HepG2 (cell line): Measurements from ENCODE around the gene LRPAP1. TPM values are rescaled to one million over a fixed set of nuclear protein-coding genes. Genes with fewer than 3 reads are reported as not detected.

Experiments
- ATAC-seq: fragments of 200-7000 bp; cut with Tn5 transposase; 3 replicates; pipeline ENCODE4 v1.9.1; 2020; ENCODE audit warnings: mild to moderate bottlenecking, moderate library complexity
- BruUV-seq: library from RNA; stranded (reverse); fragments of 400-500 nt; replicated peaks from 2 replicates; lab custom pipeline; 2021; lab: Mats Ljungman, UMichigan
- CTCF ChIA-PET: fragments of 300-600 bp; formaldehyde crosslinking; extraction: SDS; loops from one replicate; lab custom pipeline; 2021; ENCODE audit warnings: low total read pairs, inconsistent platforms, low intra/inter-chr PET ratio; lab: Yijun Ruan, JAX
- POLR2A ChIA-PET: fragments of 350-600 bp; sonication (Branson Sonifier 250); formaldehyde crosslinking; loops from one replicate; lab custom pipeline; 2020; ENCODE audit warnings: antibody characterized with exemption, inconsistent platforms; lab: Yijun Ruan, JAX
- DNase-seq: peaks from one replicate; pipeline ENCODE4 v3.0.0-alpha.2; 2015; ENCODE audit warnings: low spot score
- FAIRE-seq: peaks from 3 replicates; lab custom pipeline; 2011; peaks lifted over from hg19 to GRCh38; lab: Jason Lieb, UNC
- H2AFZ ChIP-seq: one replicate; pipeline ENCODE4 v1.6.1; 2011; ENCODE audit warnings: low read length, inconsistent platforms
- H3K27ac ChIP-seq: fragments of 300-600 bp; 3 replicates; pipeline ENCODE4 v1.8.0; 2011; ENCODE audit warnings: mixed run types, mild to moderate bottlenecking, mixed read lengths, low read length, inconsistent platforms; ENCODE audit not compliant: insufficient read depth; ENCODE audit errors: extremely low read length
- H3K27me3 ChIP-seq, 2 experiments: fragments of 200-600 bp in 1 of 2; 2 replicates in 1 of 2; 3 replicates in 1 of 2; pipeline versions ENCODE4 v1.6.0 to v1.8.0; 2011; ENCODE audit warnings: low read length in 2 of 2, mild to moderate bottlenecking in 2 of 2, moderate library complexity in 2 of 2, inconsistent platforms in 1 of 2; ENCODE audit not compliant: insufficient read depth in 2 of 2, control insufficient read depth in 1 of 2
- H3K36me3 ChIP-seq, 2 experiments: fragments of 200-600 bp in 1 of 2; replicated peaks in 1 of 2; 2 replicates in 1 of 2; 3 replicates in 1 of 2; pipeline versions ENCODE4 v1.5.1 to v1.8.0; 2011; ENCODE audit warnings: low read length in 2 of 2, inconsistent platforms in 1 of 2; ENCODE audit not compliant: insufficient read depth in 2 of 2, control insufficient read depth in 1 of 2
- H3K4me1 ChIP-seq: 2 replicates; pipeline ENCODE4 v1.5.1; 2012; ENCODE audit warnings: low read length, inconsistent platforms; ENCODE audit not compliant: insufficient read depth
- H3K4me2 ChIP-seq: 2 replicates; pipeline ENCODE4 v1.6.0; 2011; ENCODE audit warnings: low read depth, low read length, inconsistent platforms
- H3K4me3 ChIP-seq, 3 experiments: fragments of 200-600 bp in 1 of 3; sonication (generic), shearing (Covaris generic) in 1 of 3; replicated peaks in 1 of 3; 2 replicates each; pipeline ENCODE4 v1.5.1; 2011 to 2016; ENCODE audit warnings: low read length in 3 of 3, inconsistent platforms in 2 of 3, low read depth in 2 of 3, mild to moderate bottlenecking in 2 of 3, control low read depth in 1 of 3, mixed read lengths in 1 of 3; ENCODE audit not compliant: insufficient read depth in 1 of 3
- H3K79me2 ChIP-seq: one replicate; pipeline ENCODE4 v1.6.1; 2011; ENCODE audit warnings: low read length, inconsistent platforms; ENCODE audit not compliant: insufficient read depth
- H3K9ac ChIP-seq: 2 replicates; pipeline ENCODE4 v1.6.0; 2011; ENCODE audit warnings: mild to moderate bottlenecking, low read depth, low read length, inconsistent platforms; ENCODE audit not compliant: insufficient read depth
- H3K9me3 ChIP-seq: 2 replicates; pipeline ENCODE4 v1.5.1; 2012; ENCODE audit warnings: mild to moderate bottlenecking, low read length
- H4K20me1 ChIP-seq: 2 replicates; pipeline ENCODE4 v1.6.0; 2011; ENCODE audit warnings: inconsistent platforms, mild to moderate bottlenecking, low read length, moderate library complexity; ENCODE audit not compliant: insufficient read depth
- ATF7 ChIP-seq, 2 experiments: fragments of 450-650 bp in 1 of 2; sonication (generic) in 1 of 2; formaldehyde crosslinking in 1 of 2; IDR thresholded peaks; 2 replicates each; pipeline versions ENCODE4 v1.4.0 to v1.6.1; 2016 to 2020; ENCODE audit warnings: antibody characterized with exemption in 1 of 2, mild to moderate bottlenecking in 1 of 2, missing genetic modification reagents in 1 of 2
- IKZF1 ChIP-seq: fragments of 450-650 bp; IDR thresholded peaks from 2 replicates; pipeline ENCODE4 v1.7.1; 2016
- LCORL ChIP-seq, 2 experiments: fragments of 450-650 bp in 1 of 2; sonication (generic) in 1 of 2; formaldehyde crosslinking in 1 of 2; IDR thresholded peaks; 2 replicates each; pipeline versions ENCODE4 v1.5.0 to v1.6.1; 2017 to 2020; ENCODE audit warnings: antibody characterized with exemption in 1 of 2, missing genetic modification reagents in 1 of 2
- SATB2 ChIP-seq: sonication (generic); formaldehyde crosslinking; IDR thresholded peaks from 2 replicates; pipeline ENCODE4 v1.5.0; 2020; ENCODE audit warnings: missing genetic modification reagents
- ZBTB42 ChIP-seq: sonication (generic); formaldehyde crosslinking; IDR thresholded peaks from 2 replicates; pipeline ENCODE4 v1.5.0; 2020; ENCODE audit warnings: mild to moderate bottlenecking, missing genetic modification reagents
- ZNF841 ChIP-seq: sonication (generic); formaldehyde crosslinking; IDR thresholded peaks from 2 replicates; pipeline ENCODE4 v1.8.1; 2023; ENCODE audit warnings: missing genetic modification reagents, borderline replicate concordance
- WGBS: methylation state at CpG from one replicate; pipeline ENCODE4 v1.1.6; 2017; ENCODE audit warnings: low lambda C conversion rate; 5-methylcytosine and 5-hydroxymethylcytosine counted together
- in situ Hi-C: cut with HindIII; loops from 2 replicates; pipeline ENCODE4 v1.10.0; 2017; ENCODE audit warnings: low pct_unique_long_range_greater_than_20kb; ENCODE audit not compliant: extremely low pct_ligation_motif_present
- intact Hi-C: fragments of 100-400 bp; cut with micrococcal nuclease; formaldehyde crosslinking; loops from one replicate; pipeline ENCODE4 v1.10.0; 2022; ENCODE audit not compliant: unreplicated experiment
- polyA plus RNA-seq, 8 experiments: library from polyadenylated mRNA; depleted of rRNA in 3 of 8; stranded (reverse) in 7 of 8; unstranded in 1 of 8; fragments of >200 nt; fragmentation: Illumina TruSeq in 4 of 8; extraction: Trizol in 4 of 8; gene quantifications; 2 replicates each; pipeline versions ENCODE4 v1.2.1 to v1.2.3, GENCODE V29; 2011 to 2016; ENCODE audit warnings: low read depth in 4 of 8, missing spikeins in 1 of 8, mixed read lengths in 1 of 8; ENCODE audit not compliant: insufficient read depth in 1 of 8
- total RNA-seq, 5 experiments: library from RNA; depleted of rRNA; stranded (reverse); fragments of >200 nt; fragmentation: Illumina TruSeq; extraction: Trizol; gene quantifications; 2 replicates each; pipeline ENCODE4 v1.2.3, GENCODE V29; 2016; ENCODE audit warnings: low read depth in 1 of 5
- TF ChIP-seq, protein P1 (sequence below): sonication (generic); formaldehyde crosslinking; IDR thresholded peaks from 2 replicates; pipeline ENCODE4 v1.4.0; 2020; ENCODE audit warnings: mild to moderate bottlenecking, missing genetic modification reagents
- TF ChIP-seq, protein P2 (sequence below): fragments of 450-650 bp; IDR thresholded peaks from 2 replicates; pipeline ENCODE4 v1.6.1; 2016

Gene LRPAP1
- total and polyA plus RNA-seq, 2 of the 13 experiments (the other 11 are each of a cell fraction or from before 2014, with no cell fraction given) = 153 to 191 TPM

DNA sequence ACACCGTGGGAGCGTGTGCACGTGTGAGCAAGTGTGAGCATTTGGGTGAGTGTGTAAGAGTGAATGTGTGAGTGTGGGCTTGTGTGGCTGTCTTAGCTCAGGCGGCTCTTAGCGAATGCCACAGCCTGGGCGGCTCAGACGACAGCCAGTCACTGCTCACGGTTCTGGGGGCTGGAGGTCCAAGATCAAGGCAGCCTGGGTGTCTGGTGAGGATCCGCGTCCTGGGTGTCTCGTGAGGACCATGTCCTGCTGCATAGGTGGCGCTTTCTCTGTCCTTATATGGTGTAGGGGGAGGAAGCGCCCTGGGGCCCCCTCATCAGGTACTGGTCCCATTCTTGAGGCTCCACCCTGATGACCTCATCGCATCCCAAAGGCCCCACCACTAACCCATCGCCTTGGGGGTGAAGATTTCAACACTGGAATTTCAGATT, 64.6 kb downstream of the LRPAP1 start:
- Histone ChIP-seq H3K79me2 (no peaks in the 10 kb centered on the region), H3K4me1 (peaks cover 22% of the 10 kb centered on the region), H3K9ac (no peak overlapping the region), H2AFZ (no peak overlapping the region), H3K4me2 (no peak overlapping the region), H3K36me3 (no peaks in the 10 kb centered on the region)
- FAIRE-seq (no peak), ATAC-seq (no peak)
- CTCF ChIA-PET = no interaction called here
- 64% methylated on average over 14 of the region's 15 CpGs for WGBS
- in situ Hi-C loops = no loop called here
- no peak for TF ChIP-seq IKZF1
- peak; percentile 52 for TF ChIP-seq ATF7 (IDR thresholded peaks at IDR 0.05)
- TF ChIP-seq ATF7 (CRISPR knock-in tag; IDR thresholded peaks at IDR 0.05) = no peak
- TF ChIP-seq, all 625 proteins: peak for 1
- peaks cover 26 to 70% of the 10 kb centered on the region in 2 experiments for H3K27me3 ChIP-seq
- no peak overlapping the region for H3K4me3 ChIP-seq
- no peaks in the 10 kb centered on the region for H3K9me3 ChIP-seq
- no peak for DNase-seq
- no peak overlapping the region for H3K27ac ChIP-seq
- POLR2A ChIA-PET = no interaction called here
- no TSS peak for BruUV-seq
- no peaks in the 10 kb centered on the region for H4K20me1 ChIP-seq
- intact Hi-C loops = no loop called here

DNA sequence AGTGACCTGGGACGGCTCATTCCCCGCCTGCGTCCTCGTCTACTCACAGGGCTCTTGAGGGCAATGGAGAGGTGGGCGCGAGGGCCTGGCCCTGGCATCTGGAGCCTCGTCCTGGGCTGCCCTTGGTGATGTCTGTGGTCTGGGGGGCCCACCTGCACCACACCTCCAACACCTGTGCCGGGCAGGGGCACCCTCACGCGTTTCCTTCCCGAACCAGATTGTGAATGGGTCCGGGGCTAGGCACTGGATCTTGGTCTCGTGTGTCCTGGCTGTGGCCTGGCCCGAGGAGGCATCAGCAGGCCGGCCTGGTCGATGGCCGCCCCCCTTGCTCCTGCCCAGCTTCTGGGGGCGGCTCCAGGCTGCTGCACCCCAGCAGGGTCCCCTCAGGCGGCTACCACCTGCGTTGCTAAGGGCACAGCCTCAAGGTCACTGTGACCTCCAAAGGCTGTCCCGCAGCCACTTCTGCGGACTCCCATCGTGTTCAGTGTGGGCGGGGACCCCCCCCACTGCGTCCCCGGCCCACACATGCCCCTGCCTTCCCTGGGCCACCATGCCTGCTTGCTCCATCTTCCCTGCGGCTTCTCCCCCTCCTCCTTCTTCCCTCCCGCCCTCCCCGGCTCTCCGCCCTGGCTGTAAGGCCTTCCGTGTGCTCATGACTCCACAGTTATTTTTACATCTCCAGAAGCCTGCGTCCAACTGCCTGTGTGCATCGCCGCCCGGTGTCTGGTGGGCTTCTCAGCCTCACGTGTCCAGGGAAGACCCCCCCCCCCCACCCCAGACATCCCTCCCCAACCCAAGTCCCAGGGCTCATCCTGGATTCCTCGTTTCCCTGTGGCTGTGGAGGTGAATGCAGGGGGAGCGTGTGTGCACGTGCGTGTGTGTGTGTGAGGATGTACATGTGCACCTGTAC, 65.3 kb downstream of the LRPAP1 start:
- H2AFZ ChIP-seq = no peak overlapping the region
- H3K36me3 ChIP-seq = no peaks in the 10 kb centered on the region
- TF ChIP-seq SATB2 = no peak
- TF ChIP-seq LCORL (IDR thresholded peaks at IDR 0.05) = no peak
- TF ChIP-seq LCORL (CRISPR knock-in tag; IDR thresholded peaks at IDR 0.05) = no peak
- TF ChIP-seq ZNF841 (CRISPR knock-in tag) = no peak
- TF ChIP-seq, protein P1, sequence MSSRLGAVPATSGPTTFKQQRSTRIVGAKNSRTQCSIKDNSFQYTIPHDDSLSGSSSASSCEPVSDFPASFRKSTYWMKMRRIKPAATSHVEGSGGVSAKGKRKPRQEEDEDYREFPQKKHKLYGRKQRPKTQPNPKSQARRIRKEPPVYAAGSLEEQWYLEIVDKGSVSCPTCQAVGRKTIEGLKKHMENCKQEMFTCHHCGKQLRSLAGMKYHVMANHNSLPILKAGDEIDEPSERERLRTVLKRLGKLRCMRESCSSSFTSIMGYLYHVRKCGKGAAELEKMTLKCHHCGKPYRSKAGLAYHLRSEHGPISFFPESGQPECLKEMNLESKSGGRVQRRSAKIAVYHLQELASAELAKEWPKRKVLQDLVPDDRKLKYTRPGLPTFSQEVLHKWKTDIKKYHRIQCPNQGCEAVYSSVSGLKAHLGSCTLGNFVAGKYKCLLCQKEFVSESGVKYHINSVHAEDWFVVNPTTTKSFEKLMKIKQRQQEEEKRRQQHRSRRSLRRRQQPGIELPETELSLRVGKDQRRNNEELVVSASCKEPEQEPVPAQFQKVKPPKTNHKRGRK (CRISPR knock-in tag) = no peak
- TF ChIP-seq ZBTB42 (CRISPR knock-in tag) = no peak
- TF ChIP-seq, protein P2, sequence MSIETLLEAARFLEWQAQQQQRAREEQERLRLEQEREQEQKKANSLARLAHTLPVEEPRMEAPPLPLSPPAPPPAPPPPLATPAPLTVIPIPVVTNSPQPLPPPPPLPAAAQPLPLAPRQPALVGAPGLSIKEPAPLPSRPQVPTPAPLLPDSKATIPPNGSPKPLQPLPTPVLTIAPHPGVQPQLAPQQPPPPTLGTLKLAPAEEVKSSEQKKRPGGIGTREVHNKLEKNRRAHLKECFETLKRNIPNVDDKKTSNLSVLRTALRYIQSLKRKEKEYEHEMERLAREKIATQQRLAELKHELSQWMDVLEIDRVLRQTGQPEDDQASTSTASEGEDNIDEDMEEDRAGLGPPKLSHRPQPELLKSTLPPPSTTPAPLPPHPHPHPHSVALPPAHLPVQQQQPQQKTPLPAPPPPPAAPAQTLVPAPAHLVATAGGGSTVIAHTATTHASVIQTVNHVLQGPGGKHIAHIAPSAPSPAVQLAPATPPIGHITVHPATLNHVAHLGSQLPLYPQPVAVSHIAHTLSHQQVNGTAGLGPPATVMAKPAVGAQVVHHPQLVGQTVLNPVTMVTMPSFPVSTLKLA = peak; percentile 50
- TF ChIP-seq, all 625 proteins: peak for 1
- ChIA-PET POLR2A (no interaction called here), CTCF (interaction anchor here (1.1 kb wide), 1 partner anchor 360 kb away, joined by 4 read pairs; no protein-coding TSS in a partner anchor)
- intact Hi-C loops (no loop called here), in situ Hi-C loops (no loop called here)
- Histone ChIP-seq H3K4me3 (no peak overlapping the region), H3K79me2 (no peaks in the 10 kb centered on the region), H3K27me3 (peaks cover 26 to 70% of the 10 kb centered on the region in 2 experiments), H4K20me1 (no peaks in the 10 kb centered on the region), H3K4me2 (no peak overlapping the region; the same call in 1 of the 2 replicates), H3K9ac (no peak overlapping the region), H3K4me1 (peaks cover 29% of the 10 kb centered on the region), H3K9me3 (no peaks in the 10 kb centered on the region), H3K27ac (no peak overlapping the region)
- DNase-seq (no peak), FAIRE-seq (no peak), ATAC-seq (no peak; the same call in 1 of the 3 replicates)
- WGBS = 50% methylated on average over 16 of the region's 40 CpGs
- BruUV-seq = no TSS peak
